H1 (cell line): ENCODE results near the gene NFIX. TPM values are rescaled to one million over a fixed set of nuclear protein-coding genes. Genes with fewer than 3 reads are reported as not detected.

Experiments
- GABPA ChIP-seq: IDR thresholded peaks from 2 replicates; pipeline ENCODE4 v1.6.1; 2011; ENCODE audit warnings: mild to moderate bottlenecking, low read length, moderate library complexity, borderline replicate concordance; ENCODE audit not compliant: insufficient read depth
- JUN ChIP-seq: IDR thresholded peaks from 2 replicates; pipeline ENCODE4 v1.6.1; 2011; ENCODE audit warnings: low read depth, mild to moderate bottlenecking, improper control_type of control experiment, low read length
- JUND ChIP-seq: IDR thresholded peaks from 2 replicates; pipeline ENCODE4 v1.6.1; 2011; ENCODE audit warnings: mild to moderate bottlenecking, improper control_type of control experiment, low read length
- polyA plus RNA-seq, 7 experiments: library from polyadenylated mRNA; depleted of rRNA in 3 of 7; stranded (reverse) in 5 of 7; unstranded in 2 of 7; fragments of >200 nt in 5 of 7; fragments of 200-250 nt in 2 of 7; gene quantifications; 1 replicate in 5 of 7; 2 replicates in 1 of 7; 4 replicates in 1 of 7; pipeline versions ENCODE4 v1.2.1 to v1.2.3, GENCODE V29; 2011 to 2013; ENCODE audit warnings: missing spikeins in 2 of 7, mixed read lengths in 2 of 7
- total RNA-seq: library from RNA; stranded (reverse); fragmentation: NEBNext Ultra II Directional; extraction: Animal tissue kit (Norgen Biotek cat#: 25700); gene quantifications from 2 replicates; pipeline ENCODE4 v1.2.1, GENCODE V29; 2021
- TF ChIP-seq, protein P1 (sequence below), 3 experiments: IDR thresholded peaks; 1 replicate in 2 of 3; 2 replicates in 1 of 3; pipeline versions ENCODE4 v1.5.1 to v1.6.1; 2011; ENCODE audit warnings: low read length in 3 of 3, mild to moderate bottlenecking in 3 of 3, inconsistent platforms in 2 of 3, low read depth in 1 of 3, moderate library complexity in 1 of 3; ENCODE audit not compliant: insufficient read depth in 1 of 3; ENCODE audit errors: control extremely low read depth in 1 of 3
- TF ChIP-seq, protein P2 (sequence below): IDR thresholded peaks from 2 replicates; pipeline ENCODE4 v1.6.1; 2011; ENCODE audit warnings: low read depth, mild to moderate bottlenecking, low read length; ENCODE audit not compliant: insufficient read depth

Gene NFIX
- total and polyA plus RNA-seq, 2 of the 8 experiments (the other 6 are each of a cell fraction or from before 2014, with no cell fraction given): 0.03 to 0.20 TPM

- TF ChIP-seq, protein P1, sequence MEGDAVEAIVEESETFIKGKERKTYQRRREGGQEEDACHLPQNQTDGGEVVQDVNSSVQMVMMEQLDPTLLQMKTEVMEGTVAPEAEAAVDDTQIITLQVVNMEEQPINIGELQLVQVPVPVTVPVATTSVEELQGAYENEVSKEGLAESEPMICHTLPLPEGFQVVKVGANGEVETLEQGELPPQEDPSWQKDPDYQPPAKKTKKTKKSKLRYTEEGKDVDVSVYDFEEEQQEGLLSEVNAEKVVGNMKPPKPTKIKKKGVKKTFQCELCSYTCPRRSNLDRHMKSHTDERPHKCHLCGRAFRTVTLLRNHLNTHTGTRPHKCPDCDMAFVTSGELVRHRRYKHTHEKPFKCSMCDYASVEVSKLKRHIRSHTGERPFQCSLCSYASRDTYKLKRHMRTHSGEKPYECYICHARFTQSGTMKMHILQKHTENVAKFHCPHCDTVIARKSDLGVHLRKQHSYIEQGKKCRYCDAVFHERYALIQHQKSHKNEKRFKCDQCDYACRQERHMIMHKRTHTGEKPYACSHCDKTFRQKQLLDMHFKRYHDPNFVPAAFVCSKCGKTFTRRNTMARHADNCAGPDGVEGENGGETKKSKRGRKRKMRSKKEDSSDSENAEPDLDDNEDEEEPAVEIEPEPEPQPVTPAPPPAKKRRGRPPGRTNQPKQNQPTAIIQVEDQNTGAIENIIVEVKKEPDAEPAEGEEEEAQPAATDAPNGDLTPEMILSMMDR (IDR thresholded peaks at IDR 0.05; ENCODE audit: control extremely low read depth in 1 of 3, insufficient read depth in 1 of 3, low read depth in 1 of 3, low read length in 3 of 3): no peak
- TF ChIP-seq, protein P2, sequence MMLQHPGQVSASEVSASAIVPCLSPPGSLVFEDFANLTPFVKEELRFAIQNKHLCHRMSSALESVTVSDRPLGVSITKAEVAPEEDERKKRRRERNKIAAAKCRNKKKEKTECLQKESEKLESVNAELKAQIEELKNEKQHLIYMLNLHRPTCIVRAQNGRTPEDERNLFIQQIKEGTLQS: no peak
- TF ChIP-seq JUND (no peak), JUN (no peak), GABPA (no peak)
Measured at GRCh38 chr19:13117176-13117771, 122.0 kb downstream of the NFIX start (continued).
